Measurements from ENCODE around the gene NFILZ.

The NFILZ gene

GRCh38 chr19:8629996-8630683 is at the start of gene NFILZ:
Gene NFILZ, plus strand, starts transcription at chr19:8630633. Its CDS starts 46,133 bp downstream, at chr19:8676766.
- no peak for DNase-seq
- no peak for TF ChIP-seq GATA1 (IDR thresholded peaks at IDR 0.05; ENCODE audit: low read depth, low read length)
- no peak for TF ChIP-seq POLR2A (IDR thresholded peaks at IDR 0.05; ENCODE audit: low read length)

- peak; percentile 83 to 92 for DNase-seq
Measured at GRCh38 chr19:8580710-8581281, 49.6 kb upstream of the NFILZ start.

GRCh38 chr19:8584965-8585893 is 45.2 kb upstream of the NFILZ start:
- DNase-seq: no peak
- TF ChIP-seq POLR2A (IDR thresholded peaks at IDR 0.05; ENCODE audit: low read length) (no peak), GATA1 (IDR thresholded peaks at IDR 0.05; ENCODE audit: low read depth, low read length) (no peak)

More at GRCh38 chr19:8580710-8581281, 49.6 kb upstream of the NFILZ start:
- TF ChIP-seq GATA1 (IDR thresholded peaks at IDR 0.05; ENCODE audit: low read depth, low read length) (no peak), POLR2A (IDR thresholded peaks at IDR 0.05; ENCODE audit: low read length) (no peak)

- TF ChIP-seq GATA1 (IDR thresholded peaks at IDR 0.05; ENCODE audit: low read depth, low read length) (no peak), POLR2A (IDR thresholded peaks at IDR 0.05; ENCODE audit: low read length) (no peak)
- peak; percentile 62 to 76 for DNase-seq
Measured at GRCh38 chr19:8585894-8586750, 44.3 kb upstream of the NFILZ start.

GRCh38 chr19:8589177-8589714 is 41.2 kb upstream of the NFILZ start:
- DNase-seq: no peak
- no peak for TF ChIP-seq POLR2A (IDR thresholded peaks at IDR 0.05; ENCODE audit: low read length)
- TF ChIP-seq GATA1 (IDR thresholded peaks at IDR 0.05; ENCODE audit: low read depth, low read length): no peak

GRCh38 chr19:8592231-8593009 is 38.0 kb upstream of the NFILZ start:
- TF ChIP-seq GATA1 (IDR thresholded peaks at IDR 0.05; ENCODE audit: low read depth, low read length): no peak
- TF ChIP-seq POLR2A (IDR thresholded peaks at IDR 0.05; ENCODE audit: low read length): no peak
- DNase-seq: peak; percentile 92 to 94

- DNase-seq: no peak
- no peak for TF ChIP-seq GATA1 (IDR thresholded peaks at IDR 0.05; ENCODE audit: low read depth, low read length)
- no peak for TF ChIP-seq POLR2A (IDR thresholded peaks at IDR 0.05; ENCODE audit: low read length)
Measured at GRCh38 chr19:8593931-8594330, 36.5 kb upstream of the NFILZ start.

GRCh38 chr19:8595651-8596050 is 34.8 kb upstream of the NFILZ start:
- TF ChIP-seq GATA1 (IDR thresholded peaks at IDR 0.05; ENCODE audit: low read depth, low read length): no peak
- TF ChIP-seq POLR2A (IDR thresholded peaks at IDR 0.05; ENCODE audit: low read length): no peak
- DNase-seq: no peak

- DNase-seq: no peak
- TF ChIP-seq POLR2A (IDR thresholded peaks at IDR 0.05; ENCODE audit: low read length) (no peak), GATA1 (IDR thresholded peaks at IDR 0.05; ENCODE audit: low read depth, low read length) (no peak)
Measured at GRCh38 chr19:8596168-8596567, 34.3 kb upstream of the NFILZ start.

GRCh38 chr19:8600064-8600463 is 30.4 kb upstream of the NFILZ start:
- TF ChIP-seq GATA1 (IDR thresholded peaks at IDR 0.05; ENCODE audit: low read depth, low read length): no peak
- no peak for TF ChIP-seq POLR2A (IDR thresholded peaks at IDR 0.05; ENCODE audit: low read length)
- no peak for DNase-seq

GRCh38 chr19:8600816-8601215 is 29.6 kb upstream of the NFILZ start:
- DNase-seq: no peak
- TF ChIP-seq POLR2A (IDR thresholded peaks at IDR 0.05; ENCODE audit: low read length) (no peak), GATA1 (IDR thresholded peaks at IDR 0.05; ENCODE audit: low read depth, low read length) (no peak)

GRCh38 chr19:8601796-8602195 is 28.6 kb upstream of the NFILZ start:
- TF ChIP-seq GATA1 (IDR thresholded peaks at IDR 0.05; ENCODE audit: low read depth, low read length) (no peak), POLR2A (IDR thresholded peaks at IDR 0.05; ENCODE audit: low read length) (no peak)
- no peak for DNase-seq
